ENCODE measurements around the gene KCNQ4.

Gene KCNQ4

GRCh38 chr1:40806240-40806639 is 22.7 kb downstream of the KCNQ4 start:
- Histone ChIP-seq H3K36me3 (ENCODE audit: low read depth) (no peaks in the 10 kb centered on the region), H3K27ac (ENCODE audit: poor library complexity, severe bottlenecking) (no peak overlapping the region), H3K4me1 (ENCODE audit: insufficient read depth, poor library complexity, severe bottlenecking) (peaks cover 2% of the 10 kb centered on the region), H3K4me3 (ENCODE audit: severe bottlenecking) (no peak overlapping the region), H3K9me3 (ENCODE audit: severe bottlenecking) (no peaks in the 10 kb centered on the region), H3K27me3 (ENCODE audit: insufficient read depth, poor library complexity, severe bottlenecking) (no peaks in the 10 kb centered on the region)
- no peak for DNase-seq (ENCODE audit: low spot score)
- TF ChIP-seq CTCF (IDR thresholded peaks at IDR 0.05; ENCODE audit: poor library complexity, severe bottlenecking), result no peak
- no peak for ATAC-seq (ENCODE audit: low read depth)

- no peak for TF ChIP-seq CTCF (IDR thresholded peaks at IDR 0.05; ENCODE audit: poor library complexity, severe bottlenecking)
These were observed 23.4 kb downstream of the KCNQ4 start for GRCh38 chr1:40806731-40807695.

DNA sequence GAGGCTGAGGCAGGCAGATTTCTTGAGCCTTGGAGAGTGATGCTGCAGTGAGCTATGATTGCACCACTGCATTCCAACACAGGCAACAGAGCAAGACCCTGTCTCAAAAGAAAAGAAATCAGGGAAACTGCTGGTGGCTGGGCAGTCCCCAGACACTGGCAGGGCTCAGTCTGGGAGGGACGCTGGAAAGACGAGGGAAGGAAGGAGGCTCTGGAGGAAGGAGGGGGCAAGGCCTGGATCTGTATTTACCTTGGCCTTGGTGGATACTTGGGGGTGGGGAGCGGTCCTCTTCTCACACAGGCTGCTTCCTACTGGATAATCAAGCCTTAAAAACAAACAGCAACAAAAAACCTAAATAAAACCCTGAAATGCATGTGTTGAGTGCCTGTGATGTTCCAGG is 24.4 kb downstream of the KCNQ4 start:
- no peaks in the 10 kb centered on the region for H3K9me3 ChIP-seq (ENCODE audit: severe bottlenecking)
- no peaks in the 10 kb centered on the region for H3K27me3 ChIP-seq (ENCODE audit: insufficient read depth, poor library complexity, severe bottlenecking)
- no peak overlapping the region for H3K4me3 ChIP-seq (ENCODE audit: severe bottlenecking)
- no peaks in the 10 kb centered on the region for H3K36me3 ChIP-seq (ENCODE audit: low read depth)
- ATAC-seq (ENCODE audit: low read depth) (no peak), DNase-seq (ENCODE audit: low spot score) (no peak)
- no peak for TF ChIP-seq CTCF (IDR thresholded peaks at IDR 0.05; ENCODE audit: poor library complexity, severe bottlenecking)
- no peaks in the 10 kb centered on the region for H3K4me1 ChIP-seq (ENCODE audit: insufficient read depth, poor library complexity, severe bottlenecking)
- H3K27ac ChIP-seq (ENCODE audit: poor library complexity, severe bottlenecking), result no peak overlapping the region

More at GRCh38 chr1:40806731-40807695, 23.4 kb downstream of the KCNQ4 start:
- Histone ChIP-seq H3K4me3 (ENCODE audit: severe bottlenecking) (no peak overlapping the region), H3K27ac (ENCODE audit: poor library complexity, severe bottlenecking) (no peak overlapping the region), H3K4me1 (ENCODE audit: insufficient read depth, poor library complexity, severe bottlenecking) (no peaks in the 10 kb centered on the region), H3K36me3 (ENCODE audit: low read depth) (no peaks in the 10 kb centered on the region), H3K27me3 (ENCODE audit: insufficient read depth, poor library complexity, severe bottlenecking) (no peaks in the 10 kb centered on the region), H3K9me3 (ENCODE audit: severe bottlenecking) (no peaks in the 10 kb centered on the region)
- ATAC-seq (ENCODE audit: low read depth) (no peak), DNase-seq (ENCODE audit: low spot score) (no peak)

- Histone ChIP-seq H3K27me3 (ENCODE audit: insufficient read depth, poor library complexity, severe bottlenecking) (no peaks in the 10 kb centered on the region), H3K27ac (ENCODE audit: poor library complexity, severe bottlenecking) (no peak overlapping the region), H3K9me3 (ENCODE audit: severe bottlenecking) (no peaks in the 10 kb centered on the region), H3K4me1 (ENCODE audit: insufficient read depth, poor library complexity, severe bottlenecking) (no peaks in the 10 kb centered on the region), H3K36me3 (ENCODE audit: low read depth) (no peaks in the 10 kb centered on the region), H3K4me3 (ENCODE audit: severe bottlenecking) (no peak overlapping the region)
- TF ChIP-seq CTCF (IDR thresholded peaks at IDR 0.05; ENCODE audit: poor library complexity, severe bottlenecking), result no peak
- ATAC-seq (ENCODE audit: low read depth) (no peak), DNase-seq (ENCODE audit: low spot score) (no peak)
These were observed 24.9 kb downstream of the KCNQ4 start for GRCh38 chr1:40808444-40808843.

DNA sequence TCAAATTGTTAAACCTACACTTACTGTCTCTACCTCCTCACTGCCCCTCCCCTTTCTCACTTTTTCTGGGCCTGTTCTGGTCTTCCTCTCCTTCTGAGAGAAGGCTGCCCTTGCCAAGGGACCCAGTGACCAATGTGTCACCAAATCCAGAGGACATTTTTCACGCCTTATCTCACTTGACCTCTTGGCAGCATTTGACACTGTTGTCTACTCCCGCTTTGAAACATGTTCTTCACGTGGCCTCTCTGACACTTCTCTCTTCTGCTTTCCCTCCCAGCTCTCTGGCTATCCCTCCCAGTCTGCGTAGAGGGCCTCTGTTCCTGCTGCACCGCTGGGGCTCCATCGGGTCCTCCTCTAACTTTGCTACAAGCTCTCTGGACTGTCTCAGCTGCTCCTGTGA is 25.3 kb downstream of the KCNQ4 start:
- H3K4me1 ChIP-seq (ENCODE audit: insufficient read depth, poor library complexity, severe bottlenecking), result no peaks in the 10 kb centered on the region
- no peak for DNase-seq (ENCODE audit: low spot score)

More for the DNA sequence above, 25.3 kb downstream of the KCNQ4 start:
- no peak for TF ChIP-seq CTCF (IDR thresholded peaks at IDR 0.05; ENCODE audit: poor library complexity, severe bottlenecking)
- no peak overlapping the region for H3K4me3 ChIP-seq (ENCODE audit: severe bottlenecking)
- H3K27me3 ChIP-seq (ENCODE audit: insufficient read depth, poor library complexity, severe bottlenecking), result no peaks in the 10 kb centered on the region
- no peaks in the 10 kb centered on the region for H3K9me3 ChIP-seq (ENCODE audit: severe bottlenecking)
- ATAC-seq (ENCODE audit: low read depth), result no peak
- no peaks in the 10 kb centered on the region for H3K36me3 ChIP-seq (ENCODE audit: low read depth)
- H3K27ac ChIP-seq (ENCODE audit: poor library complexity, severe bottlenecking), result no peak overlapping the region
